ENCODE measurements around the gene PTBP3. TPM values are rescaled to one million over a fixed set of nuclear protein-coding genes. Genes with fewer than 3 reads are reported as not detected.

Gene PTBP3
- total RNA-seq, 4 donors from 2014 or later = 9.9 to 54.7 (median 18.7) TPM

DNA sequence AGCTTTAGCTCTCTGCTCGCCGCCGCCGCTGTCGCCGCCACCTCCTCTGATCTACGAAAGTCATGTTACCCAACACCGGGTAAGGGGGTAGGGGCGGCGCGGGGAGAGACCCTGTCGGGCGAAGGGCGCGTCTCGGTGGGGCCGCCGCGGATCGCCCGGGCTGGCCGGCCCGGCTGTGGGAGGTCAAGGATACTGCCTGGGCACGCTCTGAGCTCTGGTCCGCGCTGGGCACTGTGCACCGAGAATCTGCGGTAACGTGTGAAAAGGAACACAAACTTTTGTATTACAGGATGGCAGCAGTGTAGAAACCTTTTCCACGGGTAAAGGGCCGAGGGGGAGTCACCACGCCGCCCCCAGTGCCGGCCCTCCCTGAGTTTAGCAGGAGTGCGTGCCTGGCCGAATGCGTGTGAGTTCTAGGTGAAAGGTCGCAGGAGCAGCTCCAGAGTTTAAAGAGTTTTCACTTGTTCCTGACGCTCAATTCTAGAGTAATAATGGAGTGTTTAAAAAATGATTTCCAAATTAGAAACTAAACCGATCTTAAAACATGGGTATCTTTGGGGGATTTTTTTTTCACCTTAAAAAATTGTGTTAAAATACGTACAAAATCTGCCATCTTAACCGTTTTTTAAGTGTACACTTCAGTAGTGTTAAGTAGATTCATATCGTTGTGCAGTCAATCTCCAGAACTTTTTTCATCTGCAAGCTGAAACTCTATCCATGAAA lies 46.8 kb upstream of the PTBP3 start, which contains the start of gene HSDL2:
Gene HSDL2 (plus strand): TSS at position 7 of the 723 bp plus-strand sequence. CDS start 56 bp downstream, at position 63.
- in situ Hi-C loops (cut with MboI; ENCODE audit: low sequenced_read_pairs in 4 of 4) = no loop called here

DNA sequence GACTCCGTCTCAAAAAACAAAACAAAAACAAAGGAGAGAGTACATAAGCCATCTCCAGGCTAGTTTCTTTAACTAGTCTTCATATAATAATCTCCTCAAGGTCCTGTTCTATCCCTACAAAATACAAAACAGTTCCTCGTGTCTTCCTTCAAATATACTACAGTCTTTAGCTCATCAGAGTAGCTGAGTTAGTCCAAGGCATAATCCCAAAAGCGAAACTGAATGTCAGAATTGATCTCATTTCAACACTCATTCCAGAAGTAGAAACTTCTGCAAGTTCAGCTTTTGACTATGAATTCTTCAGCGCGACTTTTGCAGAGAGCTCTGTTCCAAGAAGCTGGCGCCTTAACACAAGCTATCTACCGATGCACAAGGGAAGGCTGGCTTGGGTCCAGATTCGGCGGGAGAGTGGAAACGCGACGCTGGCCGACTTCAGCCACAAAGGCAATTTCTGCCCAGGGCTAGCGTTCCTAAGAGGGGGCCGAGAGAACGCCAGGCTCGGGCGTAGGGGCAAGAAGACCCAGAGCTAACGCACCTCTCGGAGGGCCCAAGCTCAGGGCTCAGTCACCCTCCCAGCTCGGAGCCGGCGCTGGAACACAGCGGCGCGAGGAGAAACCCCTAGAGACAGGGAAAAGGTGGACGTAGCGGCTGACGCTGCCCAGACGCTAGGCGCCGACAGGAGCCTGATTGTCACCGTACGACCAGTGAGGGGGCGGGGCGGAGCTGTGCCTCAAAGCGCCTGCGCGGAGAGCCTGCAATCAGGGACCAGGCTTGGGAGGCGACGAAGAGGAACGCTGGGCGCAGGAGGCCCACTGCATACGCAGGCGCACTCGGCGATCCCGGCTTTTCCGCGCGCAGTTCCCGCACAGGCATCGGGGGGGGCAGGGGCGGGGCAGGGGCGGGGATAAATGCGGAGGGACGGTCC lies 46.0 kb upstream of the PTBP3 start:
- in situ Hi-C loops (cut with MboI; ENCODE audit: low sequenced_read_pairs in 4 of 4) (no loop called here), intact Hi-C loops (cut with DNase I; ENCODE audit: low total_unique reads) (loop anchor here (1.0 to 10.0 kb wide), 8 partner anchors 43 to 897 kb away; partner anchors contain the start of genes DNAJC25, ECPAS, INIP and KIAA1958)
- H3K4me1 ChIP-seq = peaks cover 43 to 50% of the 10 kb centered on the region in 2 donors
- H3K27me3 ChIP-seq = no peaks in the 10 kb centered on the region
- no peaks in the 10 kb centered on the region for H3K36me3 ChIP-seq
- TF ChIP-seq POLR2A (IDR thresholded peaks at IDR 0.05) = peak; percentile 91 to 95
- TF ChIP-seq, protein P1, sequence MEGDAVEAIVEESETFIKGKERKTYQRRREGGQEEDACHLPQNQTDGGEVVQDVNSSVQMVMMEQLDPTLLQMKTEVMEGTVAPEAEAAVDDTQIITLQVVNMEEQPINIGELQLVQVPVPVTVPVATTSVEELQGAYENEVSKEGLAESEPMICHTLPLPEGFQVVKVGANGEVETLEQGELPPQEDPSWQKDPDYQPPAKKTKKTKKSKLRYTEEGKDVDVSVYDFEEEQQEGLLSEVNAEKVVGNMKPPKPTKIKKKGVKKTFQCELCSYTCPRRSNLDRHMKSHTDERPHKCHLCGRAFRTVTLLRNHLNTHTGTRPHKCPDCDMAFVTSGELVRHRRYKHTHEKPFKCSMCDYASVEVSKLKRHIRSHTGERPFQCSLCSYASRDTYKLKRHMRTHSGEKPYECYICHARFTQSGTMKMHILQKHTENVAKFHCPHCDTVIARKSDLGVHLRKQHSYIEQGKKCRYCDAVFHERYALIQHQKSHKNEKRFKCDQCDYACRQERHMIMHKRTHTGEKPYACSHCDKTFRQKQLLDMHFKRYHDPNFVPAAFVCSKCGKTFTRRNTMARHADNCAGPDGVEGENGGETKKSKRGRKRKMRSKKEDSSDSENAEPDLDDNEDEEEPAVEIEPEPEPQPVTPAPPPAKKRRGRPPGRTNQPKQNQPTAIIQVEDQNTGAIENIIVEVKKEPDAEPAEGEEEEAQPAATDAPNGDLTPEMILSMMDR (IDR thresholded peaks at IDR 0.05 in 4 of 5, conservative IDR thresholded peaks at IDR 0.05 in 1 of 5) = peak in 2 of 5 experiments; percentile 13 to 21
- DNase-seq = peak; percentile 99 to 100
- H3K4me3 ChIP-seq = peak overlapping the region; percentile 89 to 99 (median 93)
- H3K9me3 ChIP-seq = no peaks in the 10 kb centered on the region
- ATAC-seq = peak; percentile 81 to 84
- H3K27ac ChIP-seq = peak overlapping the region; percentile 93 to 99 (median 97)

More for the DNA sequence above, 46.8 kb upstream of the PTBP3 start, which contains the start of gene HSDL2:
- no peak for TF ChIP-seq POLR2A (IDR thresholded peaks at IDR 0.05)
- TF ChIP-seq, protein P1 (IDR thresholded peaks at IDR 0.05 in 4 of 5, conservative IDR thresholded peaks at IDR 0.05 in 1 of 5) = peak in 1 of 5 experiments; percentile 8
- peak within 1 kb of the TSS; percentile 89 to 99 (median 93) for H3K4me3 ChIP-seq
- H3K36me3 ChIP-seq = no peaks in the 10 kb centered on the region
- peaks cover 51 to 55% of the 10 kb centered on the region in 2 donors for H3K4me1 ChIP-seq
- no peaks in the 10 kb centered on the region for H3K27me3 ChIP-seq
- DNase-seq (peak; percentile 35 to 43), ATAC-seq (peak; percentile 60)
- intact Hi-C loops (cut with DNase I; ENCODE audit: low total_unique reads) = loop anchor here (2.0 to 5.0 kb wide), 4 partner anchors 42 to 898 kb away; partner anchors contain the start of genes DNAJC25, ECPAS and INIP
- H3K27ac ChIP-seq = peak within 1 kb of the TSS; percentile 93 to 99 (median 97)
- H3K9me3 ChIP-seq = no peaks in the 10 kb centered on the region

DNA sequence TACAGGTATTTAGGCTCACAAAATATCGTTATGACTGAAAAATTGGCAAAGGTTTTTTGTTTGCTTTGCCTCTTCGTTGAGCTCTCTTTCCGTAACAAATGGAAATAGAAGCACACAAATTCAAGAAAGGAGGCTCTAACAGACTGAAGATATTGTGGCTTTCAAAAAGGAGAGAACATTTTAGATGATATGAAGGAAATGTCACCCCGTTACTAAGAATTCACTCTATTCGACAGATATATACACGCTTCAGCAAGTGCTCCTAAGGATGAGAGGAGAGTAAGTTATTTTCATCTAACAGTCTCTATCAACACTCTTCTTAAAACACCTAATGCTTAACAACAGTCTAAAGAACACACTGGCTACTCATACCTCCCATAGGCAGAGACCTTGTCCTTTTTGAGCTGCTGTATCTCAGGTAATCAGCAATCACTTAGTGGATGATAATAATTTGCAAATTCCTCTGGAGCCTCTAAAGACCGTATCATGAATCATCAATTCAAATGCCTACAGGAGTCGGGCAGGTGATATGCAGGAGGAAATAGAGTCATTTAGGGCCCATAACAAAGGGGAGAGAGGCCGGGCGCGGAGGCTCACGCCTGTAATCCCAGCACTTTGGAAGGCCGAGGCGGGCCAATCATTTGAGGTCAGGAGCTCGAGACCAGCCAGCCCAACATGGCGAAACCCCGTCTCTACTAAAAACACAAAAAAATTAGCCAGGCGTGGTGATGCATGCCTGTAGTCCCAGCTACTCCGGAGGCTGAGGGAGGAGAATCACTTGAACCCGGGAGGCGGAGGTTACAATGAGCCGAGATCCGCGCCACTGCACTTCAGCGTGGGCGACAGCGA lies 45.1 kb upstream of the PTBP3 start:
- intact Hi-C loops (cut with DNase I; ENCODE audit: low total_unique reads) (loop anchor here (1.0 to 10.0 kb wide), 4 partner anchors 45 to 436 kb away; partner anchors contain the start of genes KIAA1958 and PTBP3), in situ Hi-C loops (cut with MboI; ENCODE audit: low sequenced_read_pairs in 4 of 4) (no loop called here)
- DNase-seq (no peak), ATAC-seq (no peak)
- Histone ChIP-seq H3K4me3 (peak overlapping the region; percentile 84 to 99 (median 92)), H3K4me1 (peaks cover 34 to 41% of the 10 kb centered on the region in 2 donors), H3K36me3 (no peaks in the 10 kb centered on the region), H3K27ac (peak overlapping the region; percentile 93 to 99 (median 97)), H3K27me3 (no peaks in the 10 kb centered on the region), H3K9me3 (no peaks in the 10 kb centered on the region)
- TF ChIP-seq, protein P1 (IDR thresholded peaks at IDR 0.05 in 4 of 5, conservative IDR thresholded peaks at IDR 0.05 in 1 of 5) = no peak
- no peak for TF ChIP-seq POLR2A (IDR thresholded peaks at IDR 0.05)

Data from gastrocnemius medialis (tissue), 4 donors.